Mucosa of descending colon (tissue), 3 donors: ENCODE results near the gene HTT. TPM values are rescaled to one million over a fixed set of nuclear protein-coding genes. Genes with fewer than 3 reads are reported as not detected.
A peak's percentile ranks its signal among the peaks of the same experiment; 100 is the strongest.

Experiments
- ATAC-seq: fragments of 200-7000 bp; cut with Tn5 transposase; one replicate; pipeline ENCODE4 v1.9.1; 2020; ENCODE audit warnings: mild to moderate bottlenecking, moderate library complexity
- DNase-seq, 3 donors: peaks; one replicate each; pipeline ENCODE4 v3.0.0-alpha.2; 2020
- H3K36me3 ChIP-seq: fragments of 200-600 bp; one replicate; pipeline ENCODE4 v1.8.0; 2021; ENCODE audit warnings: low read depth, mild to moderate bottlenecking
- H3K4me1 ChIP-seq: fragments of 200-600 bp; one replicate; pipeline ENCODE4 v1.8.0; 2021; ENCODE audit warnings: low read depth, mild to moderate bottlenecking
- H3K4me3 ChIP-seq: fragments of 200-600 bp; one replicate; pipeline ENCODE4 v1.8.0; 2021; ENCODE audit warnings: mild to moderate bottlenecking
- H3K9me3 ChIP-seq: fragments of 200-600 bp; one replicate; pipeline ENCODE4 v1.8.0; 2021; ENCODE audit warnings: mild to moderate bottlenecking
- CTCF ChIP-seq: fragments of 200-600 bp; IDR thresholded peaks from one replicate; pipeline ENCODE4 v1.8.0; 2022; ENCODE audit warnings: antibody characterized with exemption, mild to moderate bottlenecking
- intact Hi-C, 2 donors: fragments of 100-400 bp; cut with DNase I in 1 of 2; cut with micrococcal nuclease in 1 of 2; formaldehyde crosslinking; loops; one replicate each; pipeline versions ENCODE4 v1.11.0 to v1.11.1; 2022; cut with DNase I, micrococcal nuclease
- total RNA-seq, 3 donors: library from RNA; stranded (reverse); fragmentation: NEBNext Ultra II Directional in 2 of 3; extraction: Animal tissue kit (Norgen Biotek cat#: 25700) in 2 of 3; gene quantifications; one replicate each; pipeline versions ENCODE4 v1.2.1 to v1.2.4, GENCODE V29; 2021 to 2023
- donor health status: DM: no; HTN: no; CAD: no; lungs with moderate emphysema.
- donor health status: DM: no; HTN: no; CAD: no.
- donor health status: DM: no; HTN: yes; CAD: no.

Gene HTT
- total RNA-seq, 3 donors from 2014 or later = 51.3 to 71.8 (median 67.5) TPM

- H3K4me3 ChIP-seq = no peak overlapping the region
- no peak for TF ChIP-seq CTCF
- no peaks in the 10 kb centered on the region for H3K4me1 ChIP-seq
- H3K36me3 ChIP-seq = no peaks in the 10 kb centered on the region
- no peaks in the 10 kb centered on the region for H3K9me3 ChIP-seq
- ATAC-seq (peak; percentile 72), DNase-seq (peak in 2 of 3 donors; percentile 28 to 53)
- intact Hi-C loops = no loop called here
These were observed 43.0 kb upstream of the HTT start for GRCh38 chr4:3031357-3032082.

- intact Hi-C loops = no loop called here
- no peak for ATAC-seq
- TF ChIP-seq CTCF = no peak
- Histone ChIP-seq H3K36me3 (no peaks in the 10 kb centered on the region), H3K4me3 (no peak overlapping the region), H3K9me3 (no peaks in the 10 kb centered on the region), H3K4me1 (peaks cover 8% of the 10 kb centered on the region)
- no peak for DNase-seq
These were observed 40.2 kb upstream of the HTT start for GRCh38 chr4:3034231-3034630.

GRCh38 chr4:3035249-3035648 lies 39.2 kb upstream of the HTT start:
- Histone ChIP-seq H3K4me1 (peaks cover 8% of the 10 kb centered on the region), H3K9me3 (no peaks in the 10 kb centered on the region), H3K36me3 (no peaks in the 10 kb centered on the region), H3K4me3 (no peak overlapping the region)
- no peak for DNase-seq
- intact Hi-C loops = no loop called here
- no peak for TF ChIP-seq CTCF
- ATAC-seq = no peak

GRCh38 chr4:3035674-3036073 lies 38.8 kb upstream of the HTT start:
- no peak for ATAC-seq
- Histone ChIP-seq H3K9me3 (no peaks in the 10 kb centered on the region), H3K4me1 (peaks cover 8% of the 10 kb centered on the region), H3K4me3 (no peak overlapping the region), H3K36me3 (no peaks in the 10 kb centered on the region)
- intact Hi-C loops = no loop called here
- no peak for DNase-seq
- no peak for TF ChIP-seq CTCF

- intact Hi-C loops = no loop called here
- Histone ChIP-seq H3K4me1 (peaks cover 8% of the 10 kb centered on the region), H3K36me3 (no peaks in the 10 kb centered on the region), H3K4me3 (no peak overlapping the region), H3K9me3 (no peaks in the 10 kb centered on the region)
- no peak for ATAC-seq
- DNase-seq = no peak
- TF ChIP-seq CTCF = no peak
These were observed 38.1 kb upstream of the HTT start for GRCh38 chr4:3036131-3036952.
